ENCODE data around the gene CD83.
"Not testable (repeated sequence)": the region's sequence is repeated elsewhere in the genome, so short reads cannot be mapped to it uniquely, and the experiment has no call there.

CD83 gene

DNA sequence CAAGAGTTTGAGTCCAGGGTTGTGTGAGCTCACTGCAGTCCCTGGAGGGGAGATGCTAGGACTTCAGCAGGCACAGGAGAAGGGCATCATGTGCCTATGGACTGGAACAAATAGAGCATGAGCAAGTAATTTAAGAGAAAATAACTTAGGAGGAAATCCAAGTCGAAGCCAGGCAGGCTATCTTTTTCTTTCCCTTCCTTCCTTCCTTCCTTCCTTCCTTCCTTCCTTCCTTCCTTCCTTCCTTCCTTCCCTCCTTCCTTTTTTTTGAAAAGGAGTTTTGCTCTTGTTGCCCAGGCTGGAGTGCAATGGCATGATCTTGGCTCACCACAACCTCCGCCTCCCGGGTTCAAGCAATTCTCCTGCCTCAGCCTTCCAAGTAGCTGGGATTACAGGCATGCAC is 33.7 kb downstream of the CD83 start:
- DNase-seq = not testable (repeated sequence)

GRCh38 chr6:14151773-14152172 is 34.2 kb downstream of the CD83 start:
- no peak for DNase-seq

GRCh38 chr6:14153228-14153627 is 35.7 kb downstream of the CD83 start:
- no peak for DNase-seq

DNA sequence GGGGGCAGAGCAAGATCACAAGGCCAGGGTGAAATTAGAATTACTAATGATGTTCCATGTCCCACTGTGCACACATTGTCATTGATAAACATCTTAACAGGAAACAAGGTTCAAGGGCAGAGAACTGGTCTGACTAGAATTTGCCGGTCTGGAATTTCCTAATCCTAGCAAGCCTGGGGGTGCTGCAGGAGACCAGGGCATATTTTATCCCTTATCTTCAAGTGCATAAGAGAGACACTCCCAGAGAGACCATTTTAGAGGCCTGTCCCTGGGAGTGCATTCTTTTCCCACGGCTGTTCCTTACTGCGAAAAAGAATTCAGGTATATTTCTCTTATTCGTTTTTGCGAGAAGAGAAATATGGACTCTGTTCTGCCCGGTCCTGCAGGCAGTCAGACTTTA is 41.5 kb downstream of the CD83 start:
- no peak for DNase-seq

DNA sequence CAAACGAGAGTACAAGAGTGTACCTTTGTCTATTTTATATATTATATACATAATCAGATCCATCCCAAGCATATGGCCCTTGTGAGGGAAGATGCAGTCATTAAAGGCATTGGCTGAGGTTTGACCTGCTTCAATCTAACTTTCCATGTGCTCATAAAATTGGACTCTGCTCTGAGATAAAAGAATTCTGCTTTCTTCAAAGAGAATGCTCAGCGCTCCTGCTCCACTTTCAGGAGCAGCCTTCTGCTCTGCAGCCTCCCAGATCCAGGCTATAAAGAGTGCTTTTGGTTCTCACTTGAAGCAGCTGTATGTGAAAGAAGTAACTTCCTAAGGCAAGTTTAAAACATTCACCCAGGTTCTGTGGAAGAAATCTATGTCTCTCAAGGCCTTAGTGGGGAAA is 45.3 kb downstream of the CD83 start:
- DNase-seq = no peak

- peak; percentile 70 for DNase-seq
These were observed 47.5 kb downstream of the CD83 start for GRCh38 chr6:14165091-14165490.

DNA sequence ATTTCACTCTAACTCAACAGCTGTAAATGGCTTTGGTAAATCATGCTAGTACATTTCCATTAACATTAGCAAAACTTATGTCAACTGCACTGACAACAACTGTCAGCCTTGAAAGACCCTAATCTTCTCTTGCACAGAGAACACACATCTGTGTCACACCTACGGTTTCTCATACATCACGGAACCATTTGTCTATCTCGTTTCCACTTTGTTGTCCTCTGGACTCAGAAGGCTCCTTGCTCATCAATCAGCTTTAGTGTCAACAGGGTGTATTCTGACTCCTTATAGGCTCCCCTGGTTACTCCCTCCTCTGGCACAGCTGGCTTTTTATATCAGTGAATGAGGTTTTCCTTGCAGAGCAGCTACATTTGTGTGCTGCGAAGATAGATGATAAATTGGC is 49.3 kb downstream of the CD83 start:
- DNase-seq = no peak

DNA sequence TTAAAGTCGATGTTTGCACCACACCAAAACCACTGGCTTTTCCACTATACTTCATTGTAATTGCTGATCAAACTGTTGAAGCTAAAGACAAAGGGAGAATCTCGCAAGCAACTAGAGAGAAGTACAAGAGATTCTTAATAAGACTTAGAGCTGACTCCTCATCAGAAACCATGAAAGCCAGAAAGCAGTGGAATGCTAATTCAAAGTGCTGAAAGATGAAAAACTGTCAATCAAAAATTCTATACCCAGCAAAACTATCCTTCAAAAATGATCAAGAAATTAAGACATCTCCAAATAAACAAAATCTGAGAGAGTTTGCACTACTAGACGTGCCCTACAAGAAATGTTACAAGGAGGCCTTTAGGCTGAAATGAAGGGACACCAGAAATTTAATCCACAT is 52.6 kb downstream of the CD83 start:
- no peak for DNase-seq

DNA sequence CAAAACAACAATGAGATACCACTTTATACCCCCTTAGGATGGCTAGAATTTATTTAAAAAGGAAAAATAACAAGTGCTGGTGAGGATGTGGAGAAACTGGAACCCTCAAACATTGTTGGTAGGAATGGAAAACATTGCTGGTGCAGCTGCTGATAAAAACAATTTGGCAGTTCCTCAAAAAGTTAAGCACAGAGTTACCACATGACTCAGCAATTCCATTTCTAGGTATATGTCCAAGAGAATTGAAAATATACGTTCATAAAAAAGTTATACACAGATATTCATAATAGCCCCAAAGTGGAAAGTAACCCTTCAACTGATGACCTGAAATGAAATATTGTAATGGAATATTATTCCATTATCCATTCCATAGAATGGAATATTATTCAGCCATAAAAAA is 55.0 kb downstream of the CD83 start:
- DNase-seq = no peak

- no peak for DNase-seq
These were observed 56.7 kb downstream of the CD83 start for GRCh38 chr6:14174226-14174625.

GRCh38 chr6:14174996-14175395 is 57.4 kb downstream of the CD83 start:
- no peak for DNase-seq

DNA sequence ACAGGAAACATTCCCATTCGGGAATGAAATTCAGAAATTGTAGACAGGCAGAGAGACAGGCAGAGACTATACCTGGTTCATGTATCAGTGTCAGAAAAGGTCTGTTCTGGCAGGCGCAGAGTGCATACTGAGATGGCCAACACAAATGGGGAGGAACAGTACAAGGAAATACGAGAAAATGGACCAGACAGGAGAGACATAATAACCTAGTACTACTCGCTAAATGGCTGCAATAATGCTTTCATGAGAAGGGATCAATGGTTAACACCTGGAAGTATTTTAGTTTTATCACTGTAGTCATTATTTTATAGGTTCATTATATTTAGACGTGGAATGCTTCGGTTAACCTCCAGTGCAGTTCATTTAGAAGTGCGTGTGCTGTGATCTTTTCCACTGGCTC is 58.9 kb downstream of the CD83 start:
- no peak for DNase-seq

DNA sequence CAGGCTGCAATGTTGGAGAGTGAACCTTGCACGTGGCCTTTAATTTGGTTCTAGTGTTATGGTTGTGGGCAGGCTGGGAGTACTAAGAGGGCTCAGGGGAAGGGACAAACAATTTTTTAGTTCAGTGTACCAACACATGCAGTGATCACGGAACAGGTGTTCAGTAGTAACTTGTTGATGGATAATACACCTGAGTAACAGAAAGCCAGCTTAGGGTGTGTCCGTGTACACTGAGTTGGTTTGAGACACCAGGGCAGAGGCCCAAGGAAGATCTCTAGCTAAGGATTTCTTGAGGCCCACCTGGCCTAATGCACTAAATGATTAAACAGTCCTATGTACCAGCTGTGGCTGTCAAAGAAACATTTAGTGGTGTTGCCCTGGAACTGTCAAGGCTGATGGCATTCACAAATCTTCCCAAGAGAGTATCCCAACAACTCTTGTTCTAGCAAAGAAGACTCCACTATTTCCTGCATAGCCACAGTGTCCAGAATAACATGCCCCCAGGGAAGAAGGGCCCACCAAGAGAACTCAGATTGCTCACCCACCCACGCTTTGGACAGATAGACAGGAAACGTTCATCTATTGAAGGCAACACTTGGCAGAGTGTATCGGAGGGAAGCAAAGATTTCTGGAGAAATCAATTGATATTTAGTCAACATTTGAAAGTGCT is 60.0 kb downstream of the CD83 start:
- no peak for DNase-seq

DNA sequence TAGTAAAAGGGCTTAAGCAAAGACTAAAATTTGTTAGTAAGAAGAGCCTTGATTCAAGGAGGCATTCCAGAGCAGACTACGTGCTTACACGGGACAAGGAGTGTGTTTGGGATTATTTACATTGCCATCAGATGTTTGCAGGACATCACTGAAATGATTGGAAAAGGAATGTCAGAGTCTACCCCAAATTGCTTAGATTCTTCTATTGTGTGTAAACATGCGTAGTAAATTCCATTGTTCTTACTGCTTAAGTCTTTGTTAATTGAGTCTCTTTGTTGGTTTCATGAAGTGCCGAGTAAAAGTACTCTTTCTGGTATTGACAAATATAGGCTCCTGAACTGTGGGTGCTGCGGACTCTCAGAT is 60.5 kb downstream of the CD83 start:
- no peak for DNase-seq

GRCh38 chr6:14180609-14181008 is 63.0 kb downstream of the CD83 start:
- no peak for DNase-seq

- DNase-seq = no peak
These were observed 65.3 kb downstream of the CD83 start for GRCh38 chr6:14182916-14183315.

Measured in NCI-H226 (cell line).